Uterus (tissue), 2 donors: Measurements from ENCODE around the gene MTHFR.
A peak's percentile ranks its signal among the peaks of the same experiment; 100 is the strongest.

ENCODE experiments used
- CTCF ChIP-seq, 4 experiments: fragments of 200-600 bp in 2 of 4; fragments of 450-650 bp in 2 of 4; sonication (generic) in 2 of 4; IDR thresholded peaks; one replicate each; pipeline ENCODE4 v1.5.1; 2016 to 2019; ENCODE audit warnings: antibody characterized with exemption in 4 of 4, mild to moderate bottlenecking in 2 of 4, moderate library complexity in 1 of 4
- POLR2A ChIP-seq, 2 donors: fragments of 450-650 bp; IDR thresholded peaks; one replicate each; pipeline ENCODE4 v1.6.1; 2016; ENCODE audit warnings: antibody characterized with exemption in 2 of 2, mild to moderate bottlenecking in 1 of 2, moderate library complexity in 1 of 2

GRCh38 chr1:11790880-11791715, 14.7 kb downstream of the MTHFR start:
- TF ChIP-seq POLR2A (IDR thresholded peaks at IDR 0.05) (peak; percentile 56 to 80), CTCF (IDR thresholded peaks at IDR 0.05) (no peak)
